HepG2 (cell line): ENCODE data around the gene HEATR1. TPM values are rescaled to one million over a fixed set of nuclear protein-coding genes. Genes with fewer than 3 reads are reported as not detected.

Experiments used
- ATF3 ChIP-seq: sonication (generic); formaldehyde crosslinking; IDR thresholded peaks from 2 replicates; pipeline ENCODE4 v1.4.0; 2020; ENCODE audit warnings: missing genetic modification reagents
- GMEB2 ChIP-seq: IDR thresholded peaks from 2 replicates; pipeline ENCODE4 v1.6.1; 2016; ENCODE audit warnings: missing biosample characterization, missing genetic modification reagents, low read depth
- GPN1 ChIP-seq: sonication (generic); formaldehyde crosslinking; IDR thresholded peaks from 2 replicates; pipeline ENCODE4 v1.5.1; 2020; ENCODE audit warnings: missing genetic modification reagents, borderline replicate concordance
- MTF2 ChIP-seq: sonication (generic); formaldehyde crosslinking; IDR thresholded peaks from 2 replicates; pipeline ENCODE4 v1.5.0; 2020; ENCODE audit warnings: missing genetic modification reagents, borderline replicate concordance
- RXRA ChIP-seq: sonication (generic); formaldehyde crosslinking; IDR thresholded peaks from 2 replicates; pipeline ENCODE4 v1.5.1; 2020; ENCODE audit warnings: missing genetic modification reagents
- TCF7L2 ChIP-seq: IDR thresholded peaks from 2 replicates; pipeline ENCODE4 v1.6.1; 2011; ENCODE audit warnings: mild to moderate bottlenecking, low read depth, low read length, moderate library complexity
- TIGD3 ChIP-seq: sonication (generic); formaldehyde crosslinking; IDR thresholded peaks from 2 replicates; pipeline ENCODE4 v1.5.1; 2020; ENCODE audit warnings: mild to moderate bottlenecking, missing genetic modification reagents, borderline replicate concordance
- UBTF ChIP-seq: sonication (generic); formaldehyde crosslinking; IDR thresholded peaks from 2 replicates; pipeline ENCODE4 v1.4.0; 2020; ENCODE audit warnings: mild to moderate bottlenecking, missing genetic modification reagents
- ZHX2 ChIP-seq, 2 experiments: sonication (generic) in 1 of 2; formaldehyde crosslinking in 1 of 2; IDR thresholded peaks; 2 replicates each; pipeline versions ENCODE4 v1.6.1 to v1.9.0; 2014 to 2022; ENCODE audit warnings: antibody characterized with exemption in 1 of 2, borderline replicate concordance in 1 of 2, inconsistent platforms in 1 of 2, low read depth in 1 of 2, missing genetic modification reagents in 1 of 2
- ZNF160 ChIP-seq: sonication (generic); formaldehyde crosslinking; IDR thresholded peaks from 2 replicates; pipeline ENCODE4 v1.8.0; 2022; ENCODE audit warnings: mild to moderate bottlenecking, inconsistent platforms, missing genetic modification reagents
- ZNF225 ChIP-seq: sonication (generic); formaldehyde crosslinking; IDR thresholded peaks from 2 replicates; pipeline ENCODE4 v1.4.0; 2020; ENCODE audit warnings: mild to moderate bottlenecking, missing genetic modification reagents
- ZNF775 ChIP-seq: sonication (generic); formaldehyde crosslinking; IDR thresholded peaks from 2 replicates; pipeline ENCODE4 v1.4.0; 2020; ENCODE audit warnings: missing genetic modification reagents, mild to moderate bottlenecking, moderate library complexity, borderline replicate concordance
- ZSCAN30 ChIP-seq: sonication (generic); formaldehyde crosslinking; IDR thresholded peaks from 2 replicates; pipeline ENCODE4 v1.5.0; 2020; ENCODE audit warnings: mild to moderate bottlenecking, missing genetic modification reagents
- polyA plus RNA-seq, 8 experiments: library from polyadenylated mRNA; depleted of rRNA in 3 of 8; stranded (reverse) in 7 of 8; unstranded in 1 of 8; fragments of >200 nt; fragmentation: Illumina TruSeq in 4 of 8; extraction: Trizol in 4 of 8; gene quantifications; 2 replicates each; pipeline versions ENCODE4 v1.2.1 to v1.2.3, GENCODE V29; 2011 to 2016; ENCODE audit warnings: low read depth in 4 of 8, missing spikeins in 1 of 8, mixed read lengths in 1 of 8; ENCODE audit not compliant: insufficient read depth in 1 of 8
- total RNA-seq, 5 experiments: library from RNA; depleted of rRNA; stranded (reverse); fragments of >200 nt; fragmentation: Illumina TruSeq; extraction: Trizol; gene quantifications; 2 replicates each; pipeline ENCODE4 v1.2.3, GENCODE V29; 2016; ENCODE audit warnings: low read depth in 1 of 5

Gene HEATR1
- total and polyA plus RNA-seq, 2 of the 13 experiments (the other 11 are each of a cell fraction or from before 2014, with no cell fraction given), result 10.2 to 45.8 TPM

GRCh38 chr1:236603991-236604904, at the start of gene HEATR1 (continued):
- TF ChIP-seq ZHX2 (IDR thresholded peaks at IDR 0.05; ENCODE audit: low read depth) (peak; percentile 34; the same call in 1 of the 2 replicates), ZHX2 (CRISPR knock-in tag; IDR thresholded peaks at IDR 0.05; ENCODE audit: borderline replicate concordance) (no peak), ZNF160 (no peak), UBTF (CRISPR knock-in tag) (peak; percentile 48), TCF7L2 (no peak), MTF2 (no peak; the same call in 1 of the 2 replicates), ATF3 (CRISPR knock-in tag) (no peak), TIGD3 (CRISPR knock-in tag) (no peak), ZSCAN30 (CRISPR knock-in tag) (no peak), ZNF775 (CRISPR knock-in tag) (0 out of 2 replicates have a peak, but pooled peaks have one; percentile 36), GPN1 (CRISPR knock-in tag) (no peak), RXRA (CRISPR knock-in tag) (0 out of 2 replicates have a peak, but pooled peaks have one; percentile 31), GMEB2 (no peak), ZNF225 (CRISPR knock-in tag) (no peak)
